Measurements from ENCODE around the gene TTC28. TPM values are rescaled to one million over a fixed set of nuclear protein-coding genes. Genes with fewer than 3 reads are reported as not detected.

Gene TTC28
- total RNA-seq, 1 donor from 2014 or later = 7.9 TPM

GRCh38 chr22:28283068-28283654 is 396.5 kb downstream of the TTC28 start:
- ATAC-seq (ENCODE audit: low read depth) (no peak), DNase-seq (no peak)
- Mint-ChIP-seq H3K4me1 (no peaks in the 10 kb centered on the region), H3K4me3 (no peak overlapping the region), H3K27me3 (peaks cover 2% of the 10 kb centered on the region), H3K9me3 (no peaks in the 10 kb centered on the region), H3K36me3 (ENCODE audit: low read depth) (no peaks in the 10 kb centered on the region), H3K27ac (no peak overlapping the region)
- POLR2A ChIA-PET = no interaction called here
- intact Hi-C loops (cut with micrococcal nuclease) = no loop called here
- CTCF ChIA-PET = no interaction called here
- TF ChIP-seq CTCF (IDR thresholded peaks at IDR 0.05) = no peak

GRCh38 chr22:28282405-28283067 is 397.1 kb downstream of the TTC28 start:
- TF ChIP-seq CTCF (IDR thresholded peaks at IDR 0.05) = no peak
- ChIA-PET POLR2A (no interaction called here), CTCF (no interaction called here)
- Mint-ChIP-seq H3K4me3 (no peak overlapping the region), H3K27ac (no peak overlapping the region), H3K9me3 (no peaks in the 10 kb centered on the region), H3K4me1 (no peaks in the 10 kb centered on the region), H3K36me3 (ENCODE audit: low read depth) (no peaks in the 10 kb centered on the region), H3K27me3 (peaks cover 2% of the 10 kb centered on the region)
- no peak for ATAC-seq (ENCODE audit: low read depth)
- intact Hi-C loops (cut with micrococcal nuclease) = no loop called here
- DNase-seq = no peak

GRCh38 chr22:28279888-28280287 is 399.8 kb downstream of the TTC28 start:
- Mint-ChIP-seq H3K4me3 (no peak overlapping the region), H3K36me3 (ENCODE audit: low read depth) (no peaks in the 10 kb centered on the region), H3K9me3 (no peaks in the 10 kb centered on the region), H3K4me1 (no peaks in the 10 kb centered on the region), H3K27ac (no peak overlapping the region), H3K27me3 (peaks cover 2% of the 10 kb centered on the region)
- ChIA-PET CTCF (no interaction called here), POLR2A (no interaction called here)
- intact Hi-C loops (cut with micrococcal nuclease) = no loop called here
- ATAC-seq (ENCODE audit: low read depth) (no peak), DNase-seq (no peak)
- TF ChIP-seq CTCF (IDR thresholded peaks at IDR 0.05) = no peak

- no peaks in the 10 kb centered on the region for H3K36me3 Mint-ChIP-seq (ENCODE audit: low read depth)
- no peak overlapping the region for H3K4me3 Mint-ChIP-seq
- ATAC-seq (ENCODE audit: low read depth) (no peak), DNase-seq (no peak)
- POLR2A ChIA-PET = no interaction called here
- CTCF ChIA-PET = no interaction called here
- peaks cover 5% of the 10 kb centered on the region for H3K4me1 Mint-ChIP-seq
- intact Hi-C loops (cut with micrococcal nuclease) = no loop called here
- no peaks in the 10 kb centered on the region for H3K9me3 Mint-ChIP-seq
- no peaks in the 10 kb centered on the region for H3K27me3 Mint-ChIP-seq
- no peak overlapping the region for H3K27ac Mint-ChIP-seq
- TF ChIP-seq CTCF (IDR thresholded peaks at IDR 0.05) = no peak
Measured at GRCh38 chr22:28269277-28269676, 410.4 kb downstream of the TTC28 start.

GRCh38 chr22:28268850-28269249 is 410.8 kb downstream of the TTC28 start:
- DNase-seq (no peak), ATAC-seq (ENCODE audit: low read depth) (no peak)
- no peak for TF ChIP-seq CTCF (IDR thresholded peaks at IDR 0.05)
- ChIA-PET POLR2A (no interaction called here), CTCF (no interaction called here)
- Mint-ChIP-seq H3K27ac (no peak overlapping the region), H3K9me3 (no peaks in the 10 kb centered on the region), H3K4me3 (no peak overlapping the region), H3K27me3 (no peaks in the 10 kb centered on the region), H3K36me3 (ENCODE audit: low read depth) (no peaks in the 10 kb centered on the region), H3K4me1 (peaks cover 5% of the 10 kb centered on the region)
- intact Hi-C loops (cut with micrococcal nuclease) = no loop called here
